GM12872 (cell line): Measurements from ENCODE around the gene SH3BP2.

Experiments
- CTCF ChIP-seq: IDR thresholded peaks from 3 replicates; pipeline ENCODE4 v1.5.1; 2011; ENCODE audit warnings: low read depth, mild to moderate bottlenecking, low read length, moderate library complexity; ENCODE audit not compliant: insufficient read depth

The SH3BP2 gene

GRCh38 chr4:2824836-2825381, 32.0 kb downstream of the SH3BP2 start:
- TF ChIP-seq CTCF = no peak

GRCh38 chr4:2825740-2826139, 32.9 kb downstream of the SH3BP2 start:
- TF ChIP-seq CTCF = no peak

- no peak for TF ChIP-seq CTCF
These were observed 34.4 kb downstream of the SH3BP2 start for GRCh38 chr4:2827071-2827873.

GRCh38 chr4:2827874-2828751, 35.2 kb downstream of the SH3BP2 start:
- no peak for TF ChIP-seq CTCF

GRCh38 chr4:2828758-2829181, 35.9 kb downstream of the SH3BP2 start:
- TF ChIP-seq CTCF = no peak

GRCh38 chr4:2829321-2829932, 36.5 kb downstream of the SH3BP2 start:
- no peak for TF ChIP-seq CTCF
